HG03342 (cell line): ENCODE results near the gene CBY1.
A peak's percentile ranks its signal among the peaks of the same experiment; 100 is the strongest.

ENCODE experiments used
- ATAC-seq: cut with Tn5 transposase; IDR thresholded peaks from one replicate; pipeline ENCODE4 v1.9.1; 2021; ENCODE audit warnings: mild to moderate bottlenecking, moderate library complexity; ENCODE audit not compliant: unreplicated experiment

The CBY1 gene

GRCh38 chr22:38649841-38650522 lies 6.5 kb upstream of the CBY1 start:
- no peak for ATAC-seq

GRCh38 chr22:38652859-38653258 lies 3.6 kb upstream of the CBY1 start:
- no peak for ATAC-seq

GRCh38 chr22:38653741-38654140 lies 2.7 kb upstream of the CBY1 start:
- ATAC-seq, result no peak

GRCh38 chr22:38655519-38656255 lies 751 bp upstream of the CBY1 start:
- no peak for ATAC-seq

GRCh38 chr22:38657045-38657909 lies 839 bp downstream of the CBY1 start:
- ATAC-seq, result peak; percentile 44

GRCh38 chr22:38674888-38675287 lies 18.4 kb downstream of the CBY1 start:
- no peak for ATAC-seq

GRCh38 chr22:38675833-38676232 lies 19.4 kb downstream of the CBY1 start:
- ATAC-seq, result no peak

GRCh38 chr22:38681582-38682335 lies 25.3 kb downstream of the CBY1 start, which contains the start of gene TOMM22:
TOMM22 (plus strand) TSS chr22:38681957; CDS start chr22:38681979, 22 bp downstream.
- ATAC-seq, result peak; percentile 92

- ATAC-seq, result no peak
Observed at GRCh38 chr22:38684895-38685294, 28.5 kb downstream of the CBY1 start.

GRCh38 chr22:38685761-38686160 lies 29.3 kb downstream of the CBY1 start:
- ATAC-seq, result no peak

GRCh38 chr22:38689651-38690050 lies 33.2 kb downstream of the CBY1 start:
- ATAC-seq, result no peak

GRCh38 chr22:38694049-38694448 lies 37.6 kb downstream of the CBY1 start:
- ATAC-seq, result no peak

GRCh38 chr22:38694940-38695339 lies 38.5 kb downstream of the CBY1 start:
- ATAC-seq, result no peak

- no peak for ATAC-seq
Observed at GRCh38 chr22:38696606-38697424, 40.4 kb downstream of the CBY1 start.

GRCh38 chr22:38697425-38698089 lies 41.1 kb downstream of the CBY1 start:
- no peak for ATAC-seq

GRCh38 chr22:38698407-38699094 lies 42.1 kb downstream of the CBY1 start:
- ATAC-seq, result no peak

- no peak for ATAC-seq
Observed at GRCh38 chr22:38699143-38699542, 42.7 kb downstream of the CBY1 start.

GRCh38 chr22:38699784-38700183 lies 43.3 kb downstream of the CBY1 start:
- no peak for ATAC-seq
